Measurements from ENCODE around the gene CDC25A.

The CDC25A gene

DNA sequence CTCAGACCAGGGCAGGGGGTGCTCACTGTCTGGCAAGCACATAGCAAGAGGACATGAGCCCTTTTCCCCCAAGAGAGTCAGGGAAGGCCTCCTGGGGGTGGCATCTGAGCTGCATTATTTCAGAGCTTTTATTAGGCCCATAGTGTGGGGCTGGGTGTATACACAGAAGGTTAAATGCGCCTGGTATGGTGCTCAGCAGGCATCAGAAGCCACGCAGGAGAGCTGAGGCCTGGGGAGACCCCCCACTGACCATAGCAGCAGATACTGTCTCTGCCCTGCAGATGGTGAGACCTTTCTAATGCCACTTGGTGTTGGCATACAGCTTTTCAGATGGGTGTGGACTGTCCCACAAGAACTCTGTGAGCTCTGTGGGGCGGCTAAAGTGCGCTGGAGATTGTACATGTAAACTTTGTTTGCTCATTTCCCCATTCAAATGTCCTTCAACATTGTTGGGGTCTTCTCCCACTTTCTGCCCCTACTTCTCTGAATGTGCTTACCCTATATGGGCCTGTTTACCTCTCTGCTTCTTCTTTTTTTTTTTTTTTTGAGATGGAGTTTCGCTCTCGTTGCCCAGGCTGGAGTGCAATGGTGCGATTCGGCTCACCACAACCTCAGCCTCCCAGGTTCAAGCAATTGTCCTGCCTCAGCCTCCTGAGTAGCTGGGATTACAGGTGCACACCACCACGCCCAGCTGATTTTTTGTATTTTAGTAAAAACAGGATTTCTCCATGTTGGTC is 62.2 kb downstream of the CDC25A start:
- no peaks in the 10 kb centered on the region for H3K36me3 ChIP-seq (ENCODE audit: control insufficient read depth, low read length)
- no peaks in the 10 kb centered on the region for H3F3A ChIP-seq (ENCODE audit: control insufficient read depth, insufficient read depth)
- no peaks in the 10 kb centered on the region for H3K9me2 ChIP-seq (replicated peaks; ENCODE audit: control insufficient read depth, low read length)
- H3K4me2 ChIP-seq (ENCODE audit: low read length) = no peak overlapping the region
- H3K4me3 ChIP-seq (ENCODE audit: low read length) = no peak overlapping the region
- TF ChIP-seq EZH2phosphoT487 (IDR thresholded peaks at IDR 0.05; ENCODE audit: borderline replicate concordance, low read length) = no peak
- H4K20me1 ChIP-seq (ENCODE audit: control insufficient read depth, insufficient read depth, low read depth, low read length) = no peaks in the 10 kb centered on the region
- H3K27ac ChIP-seq (ENCODE audit: low read depth, low read length) = no peak overlapping the region
- no peaks in the 10 kb centered on the region for H3K4me1 ChIP-seq (ENCODE audit: control insufficient read depth, low read length)
- H3K9me3 ChIP-seq (ENCODE audit: control insufficient read depth, insufficient read depth, low read length) = no peaks in the 10 kb centered on the region
- H3K27me3 ChIP-seq (ENCODE audit: control insufficient read depth, low read length) = no peaks in the 10 kb centered on the region
- H3K79me2 ChIP-seq (ENCODE audit: control insufficient read depth, low read length) = no peaks in the 10 kb centered on the region

DNA sequence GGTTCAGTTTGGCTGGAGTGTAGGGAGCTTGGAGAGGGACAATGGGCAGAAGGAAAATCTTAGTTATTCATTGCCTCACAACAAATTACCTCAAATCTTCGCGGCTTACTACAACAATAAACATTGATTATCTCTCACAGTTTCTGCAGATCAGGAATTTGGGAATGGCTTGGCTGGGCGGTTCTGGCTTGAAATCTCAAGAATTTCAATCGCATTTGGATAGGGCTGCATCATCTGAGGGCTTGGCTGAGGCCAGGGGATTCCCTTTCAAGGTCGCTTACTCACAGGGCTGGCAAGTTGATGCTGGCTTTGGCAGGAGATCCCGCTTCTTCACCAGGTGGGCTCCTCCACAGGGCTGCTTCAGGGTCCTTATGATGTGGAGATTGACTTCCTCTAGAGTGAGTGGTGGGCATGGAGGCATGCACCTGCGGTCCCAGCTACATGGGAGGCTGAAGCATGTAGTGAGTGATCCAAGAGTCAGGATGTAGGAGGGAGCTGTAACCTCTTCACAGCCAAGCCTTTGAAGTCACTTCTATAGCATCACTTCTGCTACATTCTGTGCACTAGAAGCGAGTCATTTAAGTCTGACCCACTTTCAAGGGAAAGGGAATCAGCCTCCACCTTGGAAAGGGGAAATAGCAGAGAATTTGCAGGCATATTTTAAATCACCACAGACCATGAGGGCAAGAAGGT is 63.1 kb downstream of the CDC25A start:
- H3K9me2 ChIP-seq (replicated peaks; ENCODE audit: control insufficient read depth, low read length) = no peaks in the 10 kb centered on the region
- H3K4me3 ChIP-seq (ENCODE audit: low read length) = no peak overlapping the region
- no peak overlapping the region for H3K27ac ChIP-seq (ENCODE audit: low read depth, low read length)
- H3F3A ChIP-seq (ENCODE audit: control insufficient read depth, insufficient read depth) = no peaks in the 10 kb centered on the region
- H3K4me2 ChIP-seq (ENCODE audit: low read length) = no peak overlapping the region
- no peaks in the 10 kb centered on the region for H3K4me1 ChIP-seq (ENCODE audit: control insufficient read depth, low read length)
- H3K9me3 ChIP-seq (ENCODE audit: control insufficient read depth, insufficient read depth, low read length) = no peaks in the 10 kb centered on the region
- no peaks in the 10 kb centered on the region; the same call in 1 of the 2 replicates for H3K27me3 ChIP-seq (ENCODE audit: control insufficient read depth, low read length)
- TF ChIP-seq, protein P1, sequence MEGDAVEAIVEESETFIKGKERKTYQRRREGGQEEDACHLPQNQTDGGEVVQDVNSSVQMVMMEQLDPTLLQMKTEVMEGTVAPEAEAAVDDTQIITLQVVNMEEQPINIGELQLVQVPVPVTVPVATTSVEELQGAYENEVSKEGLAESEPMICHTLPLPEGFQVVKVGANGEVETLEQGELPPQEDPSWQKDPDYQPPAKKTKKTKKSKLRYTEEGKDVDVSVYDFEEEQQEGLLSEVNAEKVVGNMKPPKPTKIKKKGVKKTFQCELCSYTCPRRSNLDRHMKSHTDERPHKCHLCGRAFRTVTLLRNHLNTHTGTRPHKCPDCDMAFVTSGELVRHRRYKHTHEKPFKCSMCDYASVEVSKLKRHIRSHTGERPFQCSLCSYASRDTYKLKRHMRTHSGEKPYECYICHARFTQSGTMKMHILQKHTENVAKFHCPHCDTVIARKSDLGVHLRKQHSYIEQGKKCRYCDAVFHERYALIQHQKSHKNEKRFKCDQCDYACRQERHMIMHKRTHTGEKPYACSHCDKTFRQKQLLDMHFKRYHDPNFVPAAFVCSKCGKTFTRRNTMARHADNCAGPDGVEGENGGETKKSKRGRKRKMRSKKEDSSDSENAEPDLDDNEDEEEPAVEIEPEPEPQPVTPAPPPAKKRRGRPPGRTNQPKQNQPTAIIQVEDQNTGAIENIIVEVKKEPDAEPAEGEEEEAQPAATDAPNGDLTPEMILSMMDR (IDR thresholded peaks at IDR 0.05; ENCODE audit: low read depth, low read length, poor library complexity, severe bottlenecking) = no peak
- no peak for TF ChIP-seq EZH2phosphoT487 (IDR thresholded peaks at IDR 0.05; ENCODE audit: borderline replicate concordance, low read length)
- H3K79me2 ChIP-seq (ENCODE audit: control insufficient read depth, low read length) = no peaks in the 10 kb centered on the region
- H3K36me3 ChIP-seq (ENCODE audit: control insufficient read depth, low read length) = no peaks in the 10 kb centered on the region
- H4K20me1 ChIP-seq (ENCODE audit: control insufficient read depth, insufficient read depth, low read depth, low read length) = no peaks in the 10 kb centered on the region

DNA sequence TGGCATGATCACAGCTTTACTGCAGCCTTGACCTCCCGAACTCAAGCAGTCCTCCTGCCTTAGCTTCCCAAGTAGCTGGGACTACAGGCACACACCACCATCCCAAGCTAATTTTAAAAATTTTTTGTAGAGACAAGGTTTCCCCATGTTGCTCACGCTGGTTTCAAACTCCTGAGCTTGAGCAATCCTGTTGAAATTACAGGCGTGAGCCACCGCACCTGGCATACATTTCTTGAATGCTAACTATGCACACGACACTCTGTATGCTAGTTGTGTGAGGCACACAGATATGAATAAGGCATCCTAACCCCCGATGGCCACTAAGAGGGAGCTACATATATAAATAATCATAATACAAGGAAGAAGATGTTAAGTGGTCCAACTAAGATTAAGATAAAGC is 64.9 kb downstream of the CDC25A start:
- Histone ChIP-seq H3K27ac (ENCODE audit: low read depth, low read length) (no peak overlapping the region), H3K4me3 (ENCODE audit: low read length) (no peak overlapping the region), H3K79me2 (ENCODE audit: control insufficient read depth, low read length) (no peaks in the 10 kb centered on the region), H3K4me2 (ENCODE audit: low read length) (no peak overlapping the region), H3K4me1 (ENCODE audit: control insufficient read depth, low read length) (no peaks in the 10 kb centered on the region), H3K9me2 (replicated peaks; ENCODE audit: control insufficient read depth, low read length) (no peaks in the 10 kb centered on the region), H3F3A (ENCODE audit: control insufficient read depth, insufficient read depth) (no peaks in the 10 kb centered on the region), H3K36me3 (ENCODE audit: control insufficient read depth, low read length) (no peaks in the 10 kb centered on the region), H3K9me3 (ENCODE audit: control insufficient read depth, insufficient read depth, low read length) (no peaks in the 10 kb centered on the region), H4K20me1 (ENCODE audit: control insufficient read depth, insufficient read depth, low read depth, low read length) (no peaks in the 10 kb centered on the region), H3K27me3 (ENCODE audit: control insufficient read depth, low read length) (no peaks in the 10 kb centered on the region; the same call in 1 of the 2 replicates)
- no peak for TF ChIP-seq EZH2phosphoT487 (IDR thresholded peaks at IDR 0.05; ENCODE audit: borderline replicate concordance, low read length)
- TF ChIP-seq, protein P1 (IDR thresholded peaks at IDR 0.05; ENCODE audit: low read depth, low read length, poor library complexity, severe bottlenecking) = no peak

DNA sequence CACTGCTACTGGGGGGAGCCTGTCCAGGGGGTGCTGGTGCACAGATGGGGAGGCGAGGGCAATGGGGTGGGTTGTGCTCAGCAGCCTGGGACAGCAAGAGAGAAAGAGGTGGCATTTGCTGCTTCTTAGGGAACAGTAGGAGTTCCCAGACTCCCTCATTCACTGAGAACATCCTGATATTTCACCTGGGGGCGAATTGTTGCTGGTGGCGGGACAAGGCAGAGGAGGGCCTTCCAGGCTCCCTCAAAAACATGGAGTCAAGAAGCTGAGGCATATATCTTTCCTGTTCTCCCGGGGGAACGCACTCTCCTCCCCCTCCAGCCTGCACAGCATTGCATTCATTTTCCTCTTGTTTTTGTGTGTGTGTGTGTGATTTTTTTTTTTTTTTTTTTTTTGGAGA is 65.7 kb downstream of the CDC25A start:
- H3K4me3 ChIP-seq (ENCODE audit: low read length) = no peak overlapping the region
- no peaks in the 10 kb centered on the region for H3F3A ChIP-seq (ENCODE audit: control insufficient read depth, insufficient read depth)
- H3K27ac ChIP-seq (ENCODE audit: low read depth, low read length) = no peak overlapping the region
- no peaks in the 10 kb centered on the region for H3K4me1 ChIP-seq (ENCODE audit: control insufficient read depth, low read length)
- no peaks in the 10 kb centered on the region for H3K9me3 ChIP-seq (ENCODE audit: control insufficient read depth, insufficient read depth, low read length)
- H3K9me2 ChIP-seq (replicated peaks; ENCODE audit: control insufficient read depth, low read length) = no peaks in the 10 kb centered on the region
- no peaks in the 10 kb centered on the region for H3K79me2 ChIP-seq (ENCODE audit: control insufficient read depth, low read length)
- H3K4me2 ChIP-seq (ENCODE audit: low read length) = no peak overlapping the region
- no peaks in the 10 kb centered on the region for H4K20me1 ChIP-seq (ENCODE audit: control insufficient read depth, insufficient read depth, low read depth, low read length)
- no peaks in the 10 kb centered on the region for H3K36me3 ChIP-seq (ENCODE audit: control insufficient read depth, low read length)
- TF ChIP-seq, protein P1 (IDR thresholded peaks at IDR 0.05; ENCODE audit: low read depth, low read length, poor library complexity, severe bottlenecking) = no peak
- no peak for TF ChIP-seq EZH2phosphoT487 (IDR thresholded peaks at IDR 0.05; ENCODE audit: borderline replicate concordance, low read length)
- no peaks in the 10 kb centered on the region; the same call in 1 of the 2 replicates for H3K27me3 ChIP-seq (ENCODE audit: control insufficient read depth, low read length)

Data from DOHH2 (cell line).